ENCODE measurements around the gene ZIC1.

Gene ZIC1

DNA sequence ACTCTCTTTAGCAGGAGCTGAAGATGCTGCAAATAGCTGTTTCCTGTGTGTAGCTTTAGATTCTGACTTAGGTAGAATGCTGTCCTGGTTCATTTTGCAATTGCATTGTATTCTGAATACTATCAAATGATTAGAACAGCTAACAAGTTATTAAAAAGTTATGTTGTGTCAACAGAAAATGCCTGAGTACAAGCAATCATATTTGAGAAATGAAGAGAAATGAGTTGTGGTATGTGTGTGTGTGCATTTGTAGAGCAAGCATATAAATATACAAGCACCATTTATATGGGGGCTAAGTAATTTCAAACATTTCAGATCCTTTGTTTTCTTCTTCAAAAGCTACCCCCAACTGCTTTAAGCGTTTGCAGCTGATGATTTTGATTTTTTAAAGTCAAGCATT, 7.8 kb downstream of the ZIC1 start:
- TF ChIP-seq EGR1 (IDR thresholded peaks at IDR 0.05) (no peak), TCF12 (IDR thresholded peaks at IDR 0.05; ENCODE audit: low read depth) (no peak)

DNA sequence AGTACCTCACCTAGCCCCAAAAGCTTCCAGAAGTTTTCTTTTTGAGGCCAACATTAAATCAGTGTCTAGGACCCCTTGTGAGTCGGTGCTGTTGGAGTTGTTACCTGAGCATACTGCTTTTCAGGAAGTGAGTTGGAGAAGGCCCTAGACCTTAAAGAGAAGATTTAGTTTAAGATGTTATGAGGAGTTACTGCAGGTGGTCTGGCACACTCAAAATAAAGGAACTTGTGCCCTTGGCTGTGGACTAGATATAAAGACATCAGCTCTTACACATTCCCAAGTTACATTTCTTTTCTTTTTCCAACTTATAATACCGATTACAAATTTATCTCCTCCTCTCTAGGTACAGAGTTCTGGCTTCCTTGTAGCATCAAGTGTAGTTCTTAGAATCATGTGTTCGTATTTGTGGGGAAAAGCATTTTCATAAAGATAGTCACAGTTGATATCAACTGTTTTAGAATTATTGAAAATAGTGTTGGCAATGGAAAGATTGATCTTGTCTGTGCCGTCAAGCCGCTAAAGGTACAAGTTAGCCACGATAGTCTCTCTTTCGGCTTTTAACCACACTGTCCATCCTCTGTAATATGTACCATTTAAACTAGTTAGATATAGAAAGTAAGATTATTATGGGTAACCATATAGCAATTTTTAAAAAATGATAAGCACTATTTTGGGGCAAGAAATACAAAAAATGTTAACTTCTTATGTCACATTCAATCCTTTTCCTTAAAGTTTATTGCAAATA, 8.6 kb downstream of the ZIC1 start:
- no peak for TF ChIP-seq NFIC (IDR thresholded peaks at IDR 0.05)
- no peak for TF ChIP-seq EP300 (IDR thresholded peaks at IDR 0.05; ENCODE audit: borderline replicate concordance)
- TF ChIP-seq TEAD4 (IDR thresholded peaks at IDR 0.05): no peak
- no peak for TF ChIP-seq TAF1 (IDR thresholded peaks at IDR 0.05; ENCODE audit: low read depth)
- TF ChIP-seq, protein P1, sequence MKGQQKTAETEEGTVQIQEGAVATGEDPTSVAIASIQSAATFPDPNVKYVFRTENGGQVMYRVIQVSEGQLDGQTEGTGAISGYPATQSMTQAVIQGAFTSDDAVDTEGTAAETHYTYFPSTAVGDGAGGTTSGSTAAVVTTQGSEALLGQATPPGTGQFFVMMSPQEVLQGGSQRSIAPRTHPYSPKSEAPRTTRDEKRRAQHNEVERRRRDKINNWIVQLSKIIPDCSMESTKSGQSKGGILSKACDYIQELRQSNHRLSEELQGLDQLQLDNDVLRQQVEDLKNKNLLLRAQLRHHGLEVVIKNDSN (IDR thresholded peaks at IDR 0.05): no peak
- TF ChIP-seq TCF12 (IDR thresholded peaks at IDR 0.05; ENCODE audit: low read depth): no peak
- TF ChIP-seq ZBTB7A (IDR thresholded peaks at IDR 0.05; ENCODE audit: low read depth): no peak
- TF ChIP-seq RAD21 (IDR thresholded peaks at IDR 0.05; ENCODE audit: low read depth): no peak
- no peak for TF ChIP-seq YY1 (IDR thresholded peaks at IDR 0.05; ENCODE audit: low read depth)
- TF ChIP-seq, protein P2, sequence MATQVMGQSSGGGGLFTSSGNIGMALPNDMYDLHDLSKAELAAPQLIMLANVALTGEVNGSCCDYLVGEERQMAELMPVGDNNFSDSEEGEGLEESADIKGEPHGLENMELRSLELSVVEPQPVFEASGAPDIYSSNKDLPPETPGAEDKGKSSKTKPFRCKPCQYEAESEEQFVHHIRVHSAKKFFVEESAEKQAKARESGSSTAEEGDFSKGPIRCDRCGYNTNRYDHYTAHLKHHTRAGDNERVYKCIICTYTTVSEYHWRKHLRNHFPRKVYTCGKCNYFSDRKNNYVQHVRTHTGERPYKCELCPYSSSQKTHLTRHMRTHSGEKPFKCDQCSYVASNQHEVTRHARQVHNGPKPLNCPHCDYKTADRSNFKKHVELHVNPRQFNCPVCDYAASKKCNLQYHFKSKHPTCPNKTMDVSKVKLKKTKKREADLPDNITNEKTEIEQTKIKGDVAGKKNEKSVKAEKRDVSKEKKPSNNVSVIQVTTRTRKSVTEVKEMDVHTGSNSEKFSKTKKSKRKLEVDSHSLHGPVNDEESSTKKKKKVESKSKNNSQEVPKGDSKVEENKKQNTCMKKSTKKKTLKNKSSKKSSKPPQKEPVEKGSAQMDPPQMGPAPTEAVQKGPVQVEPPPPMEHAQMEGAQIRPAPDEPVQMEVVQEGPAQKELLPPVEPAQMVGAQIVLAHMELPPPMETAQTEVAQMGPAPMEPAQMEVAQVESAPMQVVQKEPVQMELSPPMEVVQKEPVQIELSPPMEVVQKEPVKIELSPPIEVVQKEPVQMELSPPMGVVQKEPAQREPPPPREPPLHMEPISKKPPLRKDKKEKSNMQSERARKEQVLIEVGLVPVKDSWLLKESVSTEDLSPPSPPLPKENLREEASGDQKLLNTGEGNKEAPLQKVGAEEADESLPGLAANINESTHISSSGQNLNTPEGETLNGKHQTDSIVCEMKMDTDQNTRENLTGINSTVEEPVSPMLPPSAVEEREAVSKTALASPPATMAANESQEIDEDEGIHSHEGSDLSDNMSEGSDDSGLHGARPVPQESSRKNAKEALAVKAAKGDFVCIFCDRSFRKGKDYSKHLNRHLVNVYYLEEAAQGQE (IDR thresholded peaks at IDR 0.05; ENCODE audit: low read depth): no peak
- TF ChIP-seq FOXM1 (IDR thresholded peaks at IDR 0.05; ENCODE audit: borderline replicate concordance, low read depth): no peak
- TF ChIP-seq, protein P3, sequence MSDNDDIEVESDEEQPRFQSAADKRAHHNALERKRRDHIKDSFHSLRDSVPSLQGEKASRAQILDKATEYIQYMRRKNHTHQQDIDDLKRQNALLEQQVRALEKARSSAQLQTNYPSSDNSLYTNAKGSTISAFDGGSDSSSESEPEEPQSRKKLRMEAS (IDR thresholded peaks at IDR 0.05): no peak
- no peak for TF ChIP-seq CEBPB (IDR thresholded peaks at IDR 0.05)
- TF ChIP-seq EGR1 (IDR thresholded peaks at IDR 0.05): no peak
- no peak for TF ChIP-seq CREB1 (IDR thresholded peaks at IDR 0.05; ENCODE audit: low read depth)

DNA sequence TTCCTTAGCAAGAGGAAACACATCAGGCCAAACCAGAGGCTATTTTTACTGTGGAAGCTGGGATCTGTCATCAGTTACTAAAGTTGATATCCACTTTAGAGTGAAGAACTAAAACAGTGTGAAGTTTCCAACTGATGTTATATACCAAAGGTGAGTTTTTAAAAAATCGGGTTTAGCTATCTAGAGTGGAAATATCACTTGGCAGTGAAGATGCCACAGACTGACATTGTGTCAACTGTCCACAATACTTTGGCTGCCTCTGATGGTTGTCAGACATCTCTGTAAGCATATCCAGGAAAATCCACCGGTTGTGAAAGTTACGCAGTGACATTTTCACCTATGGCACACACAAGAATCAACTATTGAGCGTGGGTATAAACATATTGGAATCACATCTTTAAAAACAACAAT, 9.2 kb downstream of the ZIC1 start:
- TF ChIP-seq TCF12 (IDR thresholded peaks at IDR 0.05; ENCODE audit: low read depth) (no peak), FOXM1 (IDR thresholded peaks at IDR 0.05; ENCODE audit: borderline replicate concordance, low read depth) (no peak), ZBTB7A (IDR thresholded peaks at IDR 0.05; ENCODE audit: low read depth) (no peak), NFIC (IDR thresholded peaks at IDR 0.05) (no peak), RAD21 (IDR thresholded peaks at IDR 0.05; ENCODE audit: low read depth) (no peak), EGR1 (IDR thresholded peaks at IDR 0.05) (no peak), CREB1 (IDR thresholded peaks at IDR 0.05; ENCODE audit: low read depth) (no peak), TEAD4 (IDR thresholded peaks at IDR 0.05) (no peak), TAF1 (IDR thresholded peaks at IDR 0.05; ENCODE audit: low read depth) (no peak), YY1 (IDR thresholded peaks at IDR 0.05; ENCODE audit: low read depth) (no peak), EP300 (IDR thresholded peaks at IDR 0.05; ENCODE audit: borderline replicate concordance) (no peak), CEBPB (IDR thresholded peaks at IDR 0.05) (no peak)
- TF ChIP-seq, protein P3 (IDR thresholded peaks at IDR 0.05): no peak
- TF ChIP-seq, protein P2 (IDR thresholded peaks at IDR 0.05; ENCODE audit: low read depth): no peak

DNA sequence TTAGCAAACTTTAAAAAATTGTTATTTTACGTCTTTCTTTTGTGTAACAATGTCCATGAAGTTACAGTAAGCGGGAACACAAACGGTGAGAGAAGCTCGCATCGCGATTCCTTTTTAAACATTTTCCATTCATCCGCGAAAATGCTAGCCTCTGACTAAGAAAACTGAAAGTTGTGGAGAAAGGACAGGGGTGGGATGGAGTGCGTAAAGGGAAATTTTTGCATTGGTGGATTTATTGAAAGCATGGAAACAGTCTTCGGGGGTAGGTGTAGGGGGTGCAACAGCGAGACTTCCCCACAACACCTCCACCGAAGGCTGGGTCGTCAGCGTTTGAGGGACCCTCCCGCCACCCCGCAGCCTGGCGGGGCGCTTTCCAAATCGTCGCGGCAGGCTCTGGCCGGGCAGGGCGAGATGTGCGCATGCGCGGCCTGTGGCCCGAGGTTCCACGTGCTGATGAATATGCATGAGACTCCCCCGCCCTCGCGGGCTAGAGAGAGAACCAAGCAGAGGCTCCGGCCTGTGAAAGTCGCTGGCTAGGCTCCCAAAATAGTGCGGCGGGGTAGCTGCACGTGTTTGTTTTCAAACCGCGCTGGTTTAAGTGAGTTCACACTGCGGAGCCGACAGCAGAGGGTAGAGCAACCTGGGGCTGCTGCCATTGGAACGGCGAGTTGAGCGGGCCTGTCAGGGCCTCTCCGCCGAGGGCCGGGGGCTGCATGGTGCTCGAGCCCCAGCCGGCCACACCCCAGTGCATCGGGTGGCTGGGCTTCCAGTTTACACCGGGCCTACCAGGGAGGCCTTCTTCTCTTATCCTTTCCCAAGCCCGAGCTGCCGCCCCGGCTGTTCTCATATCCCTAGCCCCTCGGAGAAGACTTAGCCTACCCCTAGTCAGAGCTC, 9.9 kb downstream of the ZIC1 start:
- TF ChIP-seq, protein P1 (IDR thresholded peaks at IDR 0.05): no peak
- TF ChIP-seq, protein P3 (IDR thresholded peaks at IDR 0.05): no peak

DNA sequence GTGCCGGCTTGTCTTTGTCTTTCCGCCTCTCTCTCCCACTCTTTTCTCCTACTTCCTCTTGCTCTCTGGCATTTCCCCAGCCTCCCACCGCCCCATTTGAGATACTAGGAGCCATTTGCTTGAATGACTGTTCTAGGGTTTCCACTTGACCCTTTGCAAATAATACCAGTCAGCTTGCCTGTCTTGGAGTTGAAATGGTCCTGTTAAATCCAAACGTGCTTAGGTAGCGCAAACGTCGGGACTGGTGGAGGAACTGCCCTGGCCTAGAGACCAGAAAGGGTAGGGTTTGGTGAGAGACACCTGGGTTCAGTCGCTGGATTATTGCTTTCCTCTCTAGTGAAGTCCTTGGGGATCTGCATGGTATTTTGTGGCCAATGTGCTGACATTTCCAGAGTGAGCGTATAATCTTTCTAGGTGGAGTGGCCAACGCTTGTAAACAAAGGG, 10.6 kb downstream of the ZIC1 start:
- no peak for TF ChIP-seq NFIC (IDR thresholded peaks at IDR 0.05)
- no peak for TF ChIP-seq TCF12 (IDR thresholded peaks at IDR 0.05; ENCODE audit: low read depth)
- TF ChIP-seq, protein P1 (IDR thresholded peaks at IDR 0.05): no peak
- no peak for TF ChIP-seq RAD21 (IDR thresholded peaks at IDR 0.05; ENCODE audit: low read depth)
- TF ChIP-seq FOXM1 (IDR thresholded peaks at IDR 0.05; ENCODE audit: borderline replicate concordance, low read depth): no peak
- no peak for TF ChIP-seq ZBTB7A (IDR thresholded peaks at IDR 0.05; ENCODE audit: low read depth)
- no peak for TF ChIP-seq CREB1 (IDR thresholded peaks at IDR 0.05; ENCODE audit: low read depth)
- TF ChIP-seq EP300 (IDR thresholded peaks at IDR 0.05; ENCODE audit: borderline replicate concordance): no peak
- no peak for TF ChIP-seq TAF1 (IDR thresholded peaks at IDR 0.05; ENCODE audit: low read depth)
- TF ChIP-seq CEBPB (IDR thresholded peaks at IDR 0.05): no peak
- TF ChIP-seq YY1 (IDR thresholded peaks at IDR 0.05; ENCODE audit: low read depth): no peak
- TF ChIP-seq, protein P2 (IDR thresholded peaks at IDR 0.05; ENCODE audit: low read depth): no peak
- no peak for TF ChIP-seq TEAD4 (IDR thresholded peaks at IDR 0.05)
- TF ChIP-seq, protein P3 (IDR thresholded peaks at IDR 0.05): no peak
- TF ChIP-seq EGR1 (IDR thresholded peaks at IDR 0.05): no peak

Measured in Ishikawa (cell line).